Adrenal gland (tissue), 12 donors: ENCODE data around the gene KRIT1. TPM values are rescaled to one million over a fixed set of nuclear protein-coding genes. Genes with fewer than 3 reads are reported as not detected.

Experiments used
- DNase-seq, 7 donors: peaks; one replicate each; pipeline ENCODE4 v3.0.0-alpha.2; 2019 to 2020
- H3K27ac ChIP-seq, 5 donors: fragments of 200-600 bp; sonication (generic) in 4 of 5; 1 replicate in 3 of 5; 2 replicates in 2 of 5; pipeline versions ENCODE4 v1.5.1 to v1.8.0; 2016 to 2020; ENCODE audit warnings: mild to moderate bottlenecking in 1 of 5
- H3K27me3 ChIP-seq: fragments of 200-600 bp; 2 replicates; pipeline ENCODE4 v1.8.0; 2021
- H3K36me3 ChIP-seq, 2 donors: fragments of 200-600 bp; replicated peaks in 1 of 2; 1 replicate in 1 of 2; 2 replicates in 1 of 2; pipeline versions ENCODE4 v1.5.1 to v1.8.0; 2018 to 2022
- H3K4me1 ChIP-seq, 2 donors: fragments of 200-600 bp; replicated peaks in 1 of 2; 1 replicate in 1 of 2; 2 replicates in 1 of 2; pipeline versions ENCODE4 v1.5.1 to v1.8.0; 2018 to 2021
- H3K4me3 ChIP-seq, 4 donors: fragments of 200-600 bp; sonication (generic) in 3 of 4; one replicate each; pipeline ENCODE4 v1.5.1; 2016 to 2018
- H3K9me3 ChIP-seq, 3 donors: fragments of 200-600 bp; sonication (generic) in 1 of 3; replicated peaks in 1 of 3; 1 replicate in 2 of 3; 2 replicates in 1 of 3; pipeline versions ENCODE4 v1.5.1 to v1.8.0; 2016 to 2021
- CTCF ChIP-seq, 6 experiments: fragments of 450-650 bp in 4 of 6; fragments of 200-600 bp in 2 of 6; sonication (generic) in 1 of 6; IDR thresholded peaks; 1 replicate in 5 of 6; 2 replicates in 1 of 6; pipeline versions ENCODE4 v1.5.1 to v1.8.0; 2016 to 2021; ENCODE audit warnings: antibody characterized with exemption in 6 of 6, mild to moderate bottlenecking in 2 of 6, moderate library complexity in 1 of 6
- POLR2A ChIP-seq, 2 donors: fragments of 450-650 bp; IDR thresholded peaks; one replicate each; pipeline ENCODE4 v1.6.1; 2017; ENCODE audit warnings: antibody characterized with exemption in 2 of 2, mild to moderate bottlenecking in 2 of 2, moderate library complexity in 1 of 2
- WGBS, 4 donors: extraction: QIAGEN DNeasy Blood & Tissue Kit in 2 of 4; methylation state at CpG; one replicate each; pipeline versions ENCODE4 v1.1.5 to v1.1.7; 2013 to 2017; 5-methylcytosine and 5-hydroxymethylcytosine counted together
- intact Hi-C, 2 donors: fragments of 100-400 bp; cut with DNase I; formaldehyde crosslinking; loops; one replicate each; pipeline versions ENCODE4 v1.14.1 to v1.15.0; 2022 to 2023
- polyA plus RNA-seq, 3 donors: library from polyadenylated mRNA; stranded (reverse); fragments of 200-250 nt in 2 of 3; fragments of 350-450 nt in 1 of 3; fragmentation: Illumina TruSeq in 1 of 3; extraction: RNeasy Lipid Tissue Mini Kit (QIAGEN cat#74804) in 1 of 3; gene quantifications; one replicate each; pipeline ENCODE4 v1.2.3, GENCODE V29; 2013 to 2014
- total RNA-seq, 9 donors: library from RNA; depleted of rRNA in 4 of 9; stranded (reverse); fragments of >200 nt in 4 of 9; fragments of 120-200 nt in 1 of 9; fragmentation: NEBNext Ultra II Directional in 1 of 9; extraction: Animal tissue kit (Norgen Biotek cat#: 25700) in 1 of 9; gene quantifications; one replicate each; pipeline versions ENCODE4 v1.1.0 to v1.2.4, GENCODE V29; 2013 to 2023
- donor health status: healthy with polysubstance abuse.
- donor health status: Bipolar disorder and iron deficiency.
- donor health status: DM: yes; HTN: yes; CAD: no.
- donor health status: DM: no; HTN: no; CAD: no.
- donor health status: DM: no; HTN: no; CAD: no.
- donor health status: DM: yes; HTN: yes; CAD: no.

Gene KRIT1
- total and polyA plus RNA-seq, 12 donors: 25.2 to 119 (median 40.0) TPM

GRCh38 chr7:92230547-92230946 lies 15.2 kb downstream of the KRIT1 start:
- 84 to 89% (median 86%) methylated on average over 2 of the region's 2 CpGs for WGBS, 4 donors
- Histone ChIP-seq H3K27ac (no peak overlapping the region), H3K9me3 (no peaks in the 10 kb centered on the region), H3K4me3 (no peak overlapping the region), H3K36me3 (peaks cover 5 to 55% of the 10 kb centered on the region in 2 donors), H3K27me3 (no peaks in the 10 kb centered on the region), H3K4me1 (no peaks in the 10 kb centered on the region)
- TF ChIP-seq CTCF (IDR thresholded peaks at IDR 0.05) (no peak), POLR2A (IDR thresholded peaks at IDR 0.05) (no peak)
- intact Hi-C loops: loop anchor here in 1 of 2 donors (10.0 kb wide), 1 partner anchor 136 kb away; no protein-coding TSS in a partner anchor
- no peak for DNase-seq

- 97 to 100% (median 97%) methylated on average over 2 of the region's 2 CpGs for WGBS, 4 donors
- intact Hi-C loops: no loop called here
- Histone ChIP-seq H3K27ac (no peak overlapping the region), H3K4me1 (no peaks in the 10 kb centered on the region), H3K4me3 (no peak overlapping the region), H3K27me3 (no peaks in the 10 kb centered on the region), H3K36me3 (peaks cover 5 to 55% of the 10 kb centered on the region in 2 donors), H3K9me3 (no peaks in the 10 kb centered on the region)
- TF ChIP-seq POLR2A (IDR thresholded peaks at IDR 0.05) (no peak), CTCF (IDR thresholded peaks at IDR 0.05) (no peak)
- DNase-seq: no peak
Observed at GRCh38 chr7:92228742-92229141, 17.0 kb downstream of the KRIT1 start.

- H3K27ac ChIP-seq: no peak overlapping the region
- no peak overlapping the region for H3K4me3 ChIP-seq
- no peaks in the 10 kb centered on the region for H3K4me1 ChIP-seq
- intact Hi-C loops: no loop called here
- 97 to 100% (median 98%) methylated on average over 2 of the region's 2 CpGs for WGBS, 4 donors
- no peaks in the 10 kb centered on the region for H3K27me3 ChIP-seq
- DNase-seq: no peak
- no peak for TF ChIP-seq CTCF (IDR thresholded peaks at IDR 0.05)
- no peak for TF ChIP-seq POLR2A (IDR thresholded peaks at IDR 0.05)
- no peaks in the 10 kb centered on the region for H3K9me3 ChIP-seq
- H3K36me3 ChIP-seq: peaks cover 5 to 55% of the 10 kb centered on the region in 2 donors
Observed at GRCh38 chr7:92228100-92228499, 17.6 kb downstream of the KRIT1 start.

GRCh38 chr7:92226981-92227380 lies 18.7 kb downstream of the KRIT1 start:
- no peak overlapping the region for H3K27ac ChIP-seq
- H3K27me3 ChIP-seq: no peaks in the 10 kb centered on the region
- 89 to 94% (median 92%) methylated on average over 4 of the region's 4 CpGs for WGBS, 4 donors
- H3K9me3 ChIP-seq: no peaks in the 10 kb centered on the region
- no peak for DNase-seq
- peaks cover 5 to 46% of the 10 kb centered on the region in 2 donors for H3K36me3 ChIP-seq
- no peak overlapping the region for H3K4me3 ChIP-seq
- no peaks in the 10 kb centered on the region for H3K4me1 ChIP-seq
- intact Hi-C loops: no loop called here
- TF ChIP-seq POLR2A (IDR thresholded peaks at IDR 0.05) (no peak), CTCF (IDR thresholded peaks at IDR 0.05) (no peak)
